ENCODE results near the gene LAIR1.

Gene LAIR1

GRCh38 chr19:54317108-54317964, 47.4 kb downstream of the LAIR1 start:
- TF ChIP-seq, protein P1, sequence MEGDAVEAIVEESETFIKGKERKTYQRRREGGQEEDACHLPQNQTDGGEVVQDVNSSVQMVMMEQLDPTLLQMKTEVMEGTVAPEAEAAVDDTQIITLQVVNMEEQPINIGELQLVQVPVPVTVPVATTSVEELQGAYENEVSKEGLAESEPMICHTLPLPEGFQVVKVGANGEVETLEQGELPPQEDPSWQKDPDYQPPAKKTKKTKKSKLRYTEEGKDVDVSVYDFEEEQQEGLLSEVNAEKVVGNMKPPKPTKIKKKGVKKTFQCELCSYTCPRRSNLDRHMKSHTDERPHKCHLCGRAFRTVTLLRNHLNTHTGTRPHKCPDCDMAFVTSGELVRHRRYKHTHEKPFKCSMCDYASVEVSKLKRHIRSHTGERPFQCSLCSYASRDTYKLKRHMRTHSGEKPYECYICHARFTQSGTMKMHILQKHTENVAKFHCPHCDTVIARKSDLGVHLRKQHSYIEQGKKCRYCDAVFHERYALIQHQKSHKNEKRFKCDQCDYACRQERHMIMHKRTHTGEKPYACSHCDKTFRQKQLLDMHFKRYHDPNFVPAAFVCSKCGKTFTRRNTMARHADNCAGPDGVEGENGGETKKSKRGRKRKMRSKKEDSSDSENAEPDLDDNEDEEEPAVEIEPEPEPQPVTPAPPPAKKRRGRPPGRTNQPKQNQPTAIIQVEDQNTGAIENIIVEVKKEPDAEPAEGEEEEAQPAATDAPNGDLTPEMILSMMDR (IDR thresholded peaks at IDR 0.05; ENCODE audit: borderline replicate concordance, control extremely low read depth, extremely low read depth, insufficient read depth, missing control alignments) = no peak
- DNase-seq (ENCODE audit: low spot score) = no peak
- in situ Hi-C loops (cut with MboI; ENCODE audit: low sequenced_read_pairs, unreplicated experiment) = no loop called here

DNA sequence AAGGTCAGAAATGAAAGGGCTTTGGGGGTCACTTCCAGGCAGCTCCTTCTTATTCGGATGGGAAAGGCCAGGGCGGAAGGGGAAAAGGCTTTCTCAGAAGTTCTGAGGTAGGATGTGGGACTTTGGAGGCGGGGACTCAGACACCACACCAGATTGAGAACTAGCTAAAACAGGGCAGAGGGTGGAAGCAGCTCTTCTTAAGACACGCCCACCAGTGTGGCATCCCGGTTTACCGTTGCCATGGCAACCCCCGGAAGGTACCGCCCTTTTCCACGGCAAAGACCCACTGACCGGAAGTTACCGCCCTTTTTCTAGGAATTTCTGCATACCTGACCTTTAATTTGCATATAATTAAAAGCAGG, 48.0 kb downstream of the LAIR1 start:
- DNase-seq (ENCODE audit: low spot score) = no peak
- TF ChIP-seq, protein P1 (IDR thresholded peaks at IDR 0.05; ENCODE audit: borderline replicate concordance, control extremely low read depth, extremely low read depth, insufficient read depth, missing control alignments) = no peak
- in situ Hi-C loops (cut with MboI; ENCODE audit: low sequenced_read_pairs, unreplicated experiment) = no loop called here

DNA sequence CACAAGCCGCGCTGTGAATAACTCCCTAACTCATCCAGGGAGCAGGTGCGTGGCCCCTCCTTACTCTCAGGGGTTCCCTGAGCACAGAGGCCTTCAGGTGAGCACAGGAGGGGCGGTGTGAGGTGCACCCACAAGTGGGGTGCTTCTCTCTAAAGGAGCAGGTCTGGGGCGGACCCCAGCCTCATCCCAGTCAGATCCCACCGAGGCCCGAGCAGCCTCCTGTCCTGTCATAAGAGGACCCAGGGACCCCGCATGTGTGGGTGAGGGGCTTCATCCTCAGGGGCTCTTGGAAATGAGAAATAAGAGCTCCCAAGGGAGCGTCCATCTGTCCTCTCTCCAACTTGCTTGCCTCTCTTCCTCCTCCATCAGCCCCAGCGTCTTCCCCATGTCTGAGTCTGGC, 48.8 kb downstream of the LAIR1 start:
- no peak for DNase-seq (ENCODE audit: low spot score)
- TF ChIP-seq, protein P1 (IDR thresholded peaks at IDR 0.05; ENCODE audit: borderline replicate concordance, control extremely low read depth, extremely low read depth, insufficient read depth, missing control alignments) = no peak
- in situ Hi-C loops (cut with MboI; ENCODE audit: low sequenced_read_pairs, unreplicated experiment) = no loop called here

GRCh38 chr19:54312436-54313377, 52.0 kb downstream of the LAIR1 start, which contains the start of gene LILRA5:
Gene LILRA5, minus strand, starts transcription at chr19:54313166. Its CDS starts 147 bp downstream, at chr19:54313019.
- DNase-seq (ENCODE audit: low spot score) = no peak
- TF ChIP-seq, protein P1 (IDR thresholded peaks at IDR 0.05; ENCODE audit: borderline replicate concordance, control extremely low read depth, extremely low read depth, insufficient read depth, missing control alignments) = no peak
- in situ Hi-C loops (cut with MboI; ENCODE audit: low sequenced_read_pairs, unreplicated experiment) = no loop called here

DNA sequence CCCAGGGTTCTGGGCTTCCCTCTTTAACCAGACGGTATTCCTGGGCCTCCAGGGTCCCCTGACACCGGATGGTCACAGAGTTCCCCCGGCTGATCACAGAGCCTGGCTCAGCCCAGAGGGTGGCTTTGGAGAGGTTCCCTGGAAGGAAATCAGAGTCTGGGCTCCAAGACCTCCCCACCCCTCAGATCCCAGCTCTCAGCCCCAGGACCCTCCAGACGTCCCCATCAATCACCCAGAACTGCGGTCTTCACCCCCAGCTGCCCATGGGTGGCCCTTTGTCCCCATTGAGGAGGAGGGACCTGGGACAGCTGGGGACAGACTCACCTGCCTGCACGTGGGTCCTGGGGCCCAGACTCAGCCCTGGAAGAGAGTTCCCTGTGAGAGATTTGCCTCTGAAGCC, 52.7 kb downstream of the LAIR1 start:
- in situ Hi-C loops (cut with MboI; ENCODE audit: low sequenced_read_pairs, unreplicated experiment) = no loop called here
- TF ChIP-seq, protein P1 (IDR thresholded peaks at IDR 0.05; ENCODE audit: borderline replicate concordance, control extremely low read depth, extremely low read depth, insufficient read depth, missing control alignments) = no peak

GRCh38 chr19:54311486-54311885, 53.2 kb downstream of the LAIR1 start:
- no peak for DNase-seq (ENCODE audit: low spot score)
- in situ Hi-C loops (cut with MboI; ENCODE audit: low sequenced_read_pairs, unreplicated experiment) = no loop called here
- TF ChIP-seq, protein P1 (IDR thresholded peaks at IDR 0.05; ENCODE audit: borderline replicate concordance, control extremely low read depth, extremely low read depth, insufficient read depth, missing control alignments) = no peak

More for the DNA sequence above, 52.7 kb downstream of the LAIR1 start:
- no peak for DNase-seq (ENCODE audit: low spot score)
